GM19099 (cell line): ENCODE data around the gene PSMB8.
A peak's percentile ranks its signal among the peaks of the same experiment; 100 is the strongest.

ENCODE experiments used
- POLR2A ChIP-seq: IDR thresholded peaks from 3 replicates; pipeline ENCODE4 v1.6.1; 2011; ENCODE audit warnings: low read depth; ENCODE audit not compliant: insufficient read length; ENCODE audit errors: extremely low read depth

Gene PSMB8

GRCh38 chr6:32847795-32848194 is 3.9 kb upstream of the PSMB8 start:
- peak; percentile 15 for TF ChIP-seq POLR2A

- no peak for TF ChIP-seq POLR2A
Measured at GRCh38 chr6:32847004-32847403, 3.2 kb upstream of the PSMB8 start.

GRCh38 chr6:32845384-32845884 is 1.6 kb upstream of the PSMB8 start:
- peak; percentile 55 for TF ChIP-seq POLR2A

GRCh38 chr6:32844839-32845383 is 1.1 kb upstream of the PSMB8 start:
- TF ChIP-seq POLR2A: peak; percentile 75

- TF ChIP-seq POLR2A: no peak
Measured at GRCh38 chr6:32843331-32843978, 392 bp downstream of the PSMB8 start.

- TF ChIP-seq POLR2A: no peak
Measured at GRCh38 chr6:32842690-32843089, 1.2 kb downstream of the PSMB8 start.

- TF ChIP-seq POLR2A: peak; percentile 20
Measured at GRCh38 chr6:32842021-32842650, 1.7 kb downstream of the PSMB8 start.

- peak; percentile 53 for TF ChIP-seq POLR2A
Measured at GRCh38 chr6:32840604-32841246, 3.1 kb downstream of the PSMB8 start.

GRCh38 chr6:32839356-32839755 is 4.5 kb downstream of the PSMB8 start:
- TF ChIP-seq POLR2A: no peak

- TF ChIP-seq POLR2A: peak; percentile 89
Measured at GRCh38 chr6:32838114-32838958, 5.5 kb downstream of the PSMB8 start, which contains the start of gene TAP2. TAP2 (minus strand) TSS chr6:32838739; CDS start chr6:32838233, 506 bp downstream.

- no peak for TF ChIP-seq POLR2A
Measured at GRCh38 chr6:32837651-32838113, 6.2 kb downstream of the PSMB8 start.

- TF ChIP-seq POLR2A: no peak
Measured at GRCh38 chr6:32836873-32837272, 7.0 kb downstream of the PSMB8 start.

GRCh38 chr6:32835167-32835893 is 8.5 kb downstream of the PSMB8 start:
- TF ChIP-seq POLR2A: no peak

- no peak for TF ChIP-seq POLR2A
Measured at GRCh38 chr6:32833664-32834063, 10.2 kb downstream of the PSMB8 start.
